ENCODE data around the gene RHOT1.

Gene RHOT1

GRCh38 chr17:32152130-32152529 is 9.8 kb downstream of the RHOT1 start:
- TF ChIP-seq BACH2 (CRISPR knock-in tag; IDR thresholded peaks at IDR 0.05; ENCODE audit: borderline replicate concordance) (no peak), CREB5 (CRISPR knock-in tag; IDR thresholded peaks at IDR 0.05; ENCODE audit: low read depth) (no peak), PATZ1 (CRISPR knock-in tag; IDR thresholded peaks at IDR 0.05; ENCODE audit: borderline replicate concordance) (no peak), GLIS3 (CRISPR knock-in tag; IDR thresholded peaks at IDR 0.05) (no peak), TOX (CRISPR knock-in tag; IDR thresholded peaks at IDR 0.05; ENCODE audit: borderline replicate concordance) (no peak)
- no peak for ATAC-seq

- TF ChIP-seq ZNF8 (CRISPR knock-in tag; IDR thresholded peaks at IDR 0.05) (no peak), SNAI2 (CRISPR knock-in tag; IDR thresholded peaks at IDR 0.05) (no peak), PATZ1 (CRISPR knock-in tag; IDR thresholded peaks at IDR 0.05; ENCODE audit: borderline replicate concordance) (no peak), CREB5 (CRISPR knock-in tag; IDR thresholded peaks at IDR 0.05; ENCODE audit: low read depth) (no peak), BACH2 (CRISPR knock-in tag; IDR thresholded peaks at IDR 0.05; ENCODE audit: borderline replicate concordance) (no peak), TOX (CRISPR knock-in tag; IDR thresholded peaks at IDR 0.05; ENCODE audit: borderline replicate concordance) (no peak), CSRNP3 (CRISPR knock-in tag; IDR thresholded peaks at IDR 0.05) (no peak), ISL1 (CRISPR knock-in tag; IDR thresholded peaks at IDR 0.05) (no peak), OSR1 (CRISPR knock-in tag; IDR thresholded peaks at IDR 0.05) (no peak), ESRRG (CRISPR knock-in tag; IDR thresholded peaks at IDR 0.05) (no peak), CSDC2 (CRISPR knock-in tag; IDR thresholded peaks at IDR 0.05) (no peak)
- ATAC-seq, result no peak
Observed at GRCh38 chr17:32155896-32156295, 13.6 kb downstream of the RHOT1 start.

GRCh38 chr17:32156656-32157055 is 14.4 kb downstream of the RHOT1 start:
- ATAC-seq, result no peak
- TF ChIP-seq ESRRG (CRISPR knock-in tag; IDR thresholded peaks at IDR 0.05), result no peak
- no peak for TF ChIP-seq PPARA (CRISPR knock-in tag; IDR thresholded peaks at IDR 0.05; ENCODE audit: borderline replicate concordance)
- TF ChIP-seq ZNF565 (CRISPR knock-in tag; conservative IDR thresholded peaks at IDR 0.05; ENCODE audit: low read depth), result no peak
- TF ChIP-seq PATZ1 (CRISPR knock-in tag; IDR thresholded peaks at IDR 0.05; ENCODE audit: borderline replicate concordance), result no peak
- TF ChIP-seq ZNF70 (CRISPR knock-in tag; IDR thresholded peaks at IDR 0.05), result no peak
- no peak for TF ChIP-seq GLIS3 (CRISPR knock-in tag; IDR thresholded peaks at IDR 0.05)
- no peak for TF ChIP-seq ISL1 (CRISPR knock-in tag; IDR thresholded peaks at IDR 0.05)
- no peak for TF ChIP-seq TOX (CRISPR knock-in tag; IDR thresholded peaks at IDR 0.05; ENCODE audit: borderline replicate concordance)
- no peak for TF ChIP-seq TSHZ2 (CRISPR knock-in tag; IDR thresholded peaks at IDR 0.05)
- TF ChIP-seq POU6F1 (CRISPR knock-in tag; IDR thresholded peaks at IDR 0.05; ENCODE audit: borderline replicate concordance, low read depth), result no peak
- TF ChIP-seq ZFP3 (CRISPR knock-in tag; IDR thresholded peaks at IDR 0.05), result no peak
- no peak for TF ChIP-seq CSRNP3 (CRISPR knock-in tag; IDR thresholded peaks at IDR 0.05)
- TF ChIP-seq RARB (CRISPR knock-in tag; IDR thresholded peaks at IDR 0.05), result no peak
- TF ChIP-seq ZNF8 (CRISPR knock-in tag; IDR thresholded peaks at IDR 0.05), result no peak

All from SK-N-SH treated with all-trans-retinoic acid at 6 μM for 48 hours (cell line).